ENCODE measurements around the gene CDYL. TPM values are rescaled to one million over a fixed set of nuclear protein-coding genes. Genes with fewer than 3 reads are reported as not detected.

The CDYL gene
- total and polyA plus RNA-seq, 2 of the 4 experiments (the other 2 are of a cell fraction) = 14.2 to 92.1 TPM

GRCh38 chr6:4743062-4743461 lies 33.1 kb upstream of the CDYL start:
- H3K23ac ChIP-seq (ENCODE audit: low read depth, low read length) = no peak overlapping the region
- WGBS, 2 experiments (ENCODE audit: extremely low coverage in 2 of 2, insufficient read length in 1 of 2) = no CpG with 5 or more reads among the region's 2 CpGs
- H2BK120ac ChIP-seq (ENCODE audit: low read depth, low read length) = no peak overlapping the region
- H3K9me1 ChIP-seq (ENCODE audit: insufficient read depth, low read length) = no peaks in the 10 kb centered on the region
- no peaks in the 10 kb centered on the region for H4K20me1 ChIP-seq (ENCODE audit: insufficient read depth, low read length)
- H3K4ac ChIP-seq (ENCODE audit: low read depth, low read length) = no peak overlapping the region
- H3K79me1 ChIP-seq (ENCODE audit: low read depth in 1 of 2, low read length in 2 of 2) = no peaks in the 10 kb centered on the region
- DNase-seq (no peak), ATAC-seq (ENCODE audit: low read depth) (peak; percentile 57)
- H2AK9ac ChIP-seq (replicated peaks; ENCODE audit: low read depth, low read length, poor library complexity) = no peak overlapping the region
- no TSS peak for BruUV-seq (replicated peaks)
- H2AK5ac ChIP-seq (ENCODE audit: low read depth, low read length) = no peak overlapping the region
- in situ Hi-C loops (cut with MboI; ENCODE audit: low sequenced_read_pairs) (no loop called here), dilution Hi-C loops (cut with HindIII; ENCODE audit: low sequenced_read_pairs, unreplicated experiment) (no loop called here), intact Hi-C loops (cut with micrococcal nuclease) (no loop called here)
- H2BK20ac ChIP-seq (ENCODE audit: low read depth, low read length) = no peak overlapping the region
- H2BK15ac ChIP-seq (ENCODE audit: low read depth, low read length) = no peak overlapping the region
- H4K91ac ChIP-seq (ENCODE audit: insufficient read depth, low read depth, low read length) = no peak overlapping the region
- H2AFZ ChIP-seq (replicated peaks; ENCODE audit: low read length, poor library complexity) = no peak overlapping the region
- no peaks in the 10 kb centered on the region for H3K4me1 ChIP-seq (ENCODE audit: control insufficient read depth, insufficient read depth, low read length)
- H3K9me3 ChIP-seq (ENCODE audit: control insufficient read depth, insufficient read depth, low read length) = no peaks in the 10 kb centered on the region
- H3K14ac ChIP-seq (replicated peaks; ENCODE audit: low read depth, low read length) = no peak overlapping the region
- H2BK5ac ChIP-seq (ENCODE audit: low read depth, low read length, poor library complexity, severe bottlenecking) = no peak overlapping the region
- no peak overlapping the region for H3K18ac ChIP-seq (ENCODE audit: low read depth, low read length)
- CTCF ChIA-PET = no interaction called here
- H4K8ac ChIP-seq (ENCODE audit: low read depth in 2 of 2, low read length in 2 of 2) = no peak overlapping the region
- H3K27ac ChIP-seq (ENCODE audit: insufficient read depth, low read length) = no peak overlapping the region
- no peak for TF ChIP-seq MAFK (IDR thresholded peaks at IDR 0.05; ENCODE audit: low read depth, low read length)
- no peak for TF ChIP-seq POLR2A (IDR thresholded peaks at IDR 0.05; ENCODE audit: low read depth, low read length)
- no peak for TF ChIP-seq RCOR1 (IDR thresholded peaks at IDR 0.05; ENCODE audit: insufficient replicate concordance, low read length)
- no peak overlapping the region for H3K9ac ChIP-seq (ENCODE audit: low read depth, low read length)
- H3K27me3 ChIP-seq (ENCODE audit: control insufficient read depth, insufficient read depth, low read length) = peaks cover 15% of the 10 kb centered on the region
- POLR2A ChIA-PET (ENCODE audit: unreplicated experiment) = no interaction called here
- no peaks in the 10 kb centered on the region for H3K36me3 ChIP-seq (ENCODE audit: control insufficient read depth, insufficient read depth, low read length)
- H4K5ac ChIP-seq (ENCODE audit: low read depth, low read length) = no peak overlapping the region
- H3K4me3 ChIP-seq (ENCODE audit: insufficient read depth, low read depth, low read length) = no peak overlapping the region
- H3K56ac ChIP-seq (ENCODE audit: extremely low read depth, insufficient read depth, low read length) = no peak overlapping the region
- H3K4me2 ChIP-seq (ENCODE audit: low read depth, low read length) = no peak overlapping the region

Measured in IMR-90 (cell line).